HCT116 (cell line): ENCODE results near the gene FLYWCH1. TPM values are rescaled to one million over a fixed set of nuclear protein-coding genes. Genes with fewer than 3 reads are reported as not detected.

Experiments
- ATAC-seq: fragments of 200-7000 bp; cut with Tn5 transposase; 2 replicates; pipeline ENCODE4 v1.9.1; 2020; ENCODE audit warnings: mild to moderate bottlenecking, moderate library complexity
- BruUV-seq: library from RNA; stranded (reverse); fragments of 400-500 nt; replicated peaks from 2 replicates; lab custom pipeline; 2021; lab: Mats Ljungman, UMichigan
- CTCF ChIA-PET: fragments of 300-600 bp; sonication (Branson Sonifier 250); formaldehyde crosslinking; loops from one replicate; lab custom pipeline; 2021; ENCODE audit warnings: antibody characterized with exemption; lab: Charles Lee
- POLR2A ChIA-PET: fragments of 300-600, 350-600 bp; sonication (Branson Sonifier 250); formaldehyde crosslinking; loops from one replicate; lab custom pipeline; 2021; ENCODE audit warnings: antibody characterized with exemption; lab: Charles Lee
- RAD21 ChIA-PET, 2 experiments: fragments of 300-600 bp; sonication (Branson Sonifier 250); formaldehyde crosslinking; loops; one replicate each; lab custom pipeline; 2023; ENCODE audit warnings: low total read pairs in 2 of 2; ENCODE audit not compliant: uncharacterized antibody in 2 of 2, unreplicated experiment in 2 of 2, low non-redundant PET in 1 of 2; lab: Charles Lee
- DNase-seq: peaks from one replicate; pipeline ENCODE4 v3.0.0-alpha.2; 2010; ENCODE audit warnings: low read depth, low spot score
- H2AFZ ChIP-seq: fragments of 200-600 bp; shearing (Covaris generic), sonication (generic); 2 replicates; pipeline ENCODE4 v1.6.1; 2017; ENCODE audit warnings: low read depth, mixed run types, mixed read lengths, antibody characterized with exemption, low read length; ENCODE audit not compliant: poor library complexity, severe bottlenecking
- H3K27ac ChIP-seq: 2 replicates; pipeline ENCODE4 v1.5.1; 2012; ENCODE audit warnings: low read depth, low read length
- H3K27me3 ChIP-seq: fragments of 200-600 bp; sonication (generic); 2 replicates; pipeline ENCODE4 v1.6.1; 2016; ENCODE audit warnings: mixed run types, low read length, mixed read lengths; ENCODE audit not compliant: insufficient read depth
- H3K36me3 ChIP-seq, 2 experiments: fragments of 200-500 bp in 1 of 2; fragments of 200-600 bp in 1 of 2; sonication (Bioruptor generic) in 1 of 2; sonication (generic) in 1 of 2; 2 replicates each; pipeline versions ENCODE4 v1.5.1 to v1.6.1; 2014 to 2016; ENCODE audit warnings: low read length in 2 of 2, inconsistent platforms in 1 of 2, mixed read lengths in 1 of 2, mixed run types in 1 of 2; ENCODE audit not compliant: insufficient read depth in 2 of 2, control insufficient read depth in 1 of 2
- H3K4me1 ChIP-seq, 2 experiments: fragments of 200-600 bp in 1 of 2; sonication (generic) in 1 of 2; 2 replicates each; pipeline versions ENCODE4 v1.5.1 to v1.6.1; 2012 to 2017; ENCODE audit warnings: low read length in 2 of 2, inconsistent platforms in 1 of 2, mild to moderate bottlenecking in 1 of 2, mixed read lengths in 1 of 2, mixed run types in 1 of 2, moderate library complexity in 1 of 2; ENCODE audit not compliant: insufficient read depth in 2 of 2, control insufficient read depth in 1 of 2
- H3K4me2 ChIP-seq: fragments of 200-600 bp; sonication (generic); 2 replicates; pipeline ENCODE4 v1.6.1; 2017; ENCODE audit warnings: mixed run types, low read length, mixed read lengths
- H3K4me3 ChIP-seq, 2 experiments: fragments of 200-600 bp in 1 of 2; sonication (generic) in 1 of 2; replicated peaks in 1 of 2; 2 replicates each; pipeline ENCODE4 v1.5.1; 2011 to 2016; ENCODE audit warnings: low read length in 2 of 2, control low read depth in 1 of 2, low read depth in 1 of 2, mild to moderate bottlenecking in 1 of 2, mixed read lengths in 1 of 2, mixed run types in 1 of 2
- H3K79me2 ChIP-seq: fragments of 200-600 bp; sonication (generic); 2 replicates; pipeline ENCODE4 v1.6.1; 2017; ENCODE audit warnings: mild to moderate bottlenecking, mixed run types, low read length, moderate library complexity, mixed read lengths; ENCODE audit not compliant: insufficient read depth
- H3K9ac ChIP-seq: fragments of 200-600 bp; sonication (generic); 2 replicates; pipeline ENCODE4 v1.6.1; 2016; ENCODE audit warnings: low read length, mixed read lengths
- H3K9me2 ChIP-seq: fragments of 200-600 bp; sonication (generic), shearing (Covaris generic); 2 replicates; pipeline ENCODE4 v1.6.1; 2017; ENCODE audit warnings: mixed run types, mild to moderate bottlenecking, moderate library complexity; ENCODE audit not compliant: insufficient read depth
- H3K9me3 ChIP-seq, 2 experiments: fragments of 200-500 bp in 1 of 2; fragments of 200-600 bp in 1 of 2; sonication (Bioruptor generic) in 1 of 2; sonication (generic) in 1 of 2; 2 replicates each; pipeline ENCODE4 v1.6.1; 2014 to 2017; ENCODE audit warnings: low read length in 2 of 2, mixed read lengths in 2 of 2, inconsistent platforms in 1 of 2, low read depth in 1 of 2, mild to moderate bottlenecking in 1 of 2, mixed run types in 1 of 2, moderate library complexity in 1 of 2; ENCODE audit not compliant: control insufficient read depth in 1 of 2, insufficient read depth in 1 of 2
- H4K20me1 ChIP-seq: fragments of 200-600 bp; sonication (generic), shearing (Covaris generic); 2 replicates; pipeline ENCODE4 v1.6.1; 2017; ENCODE audit warnings: mixed run types, mild to moderate bottlenecking, moderate library complexity; ENCODE audit not compliant: insufficient read depth
- ATF3 ChIP-seq: IDR thresholded peaks from 2 replicates; pipeline ENCODE4 v1.6.1; 2012
- CBX3 ChIP-seq: IDR thresholded peaks from 2 replicates; pipeline ENCODE4 v1.6.1; 2012; ENCODE audit warnings: low read depth
- CTCF ChIP-seq, 3 experiments: fragments of 200-600 bp in 1 of 3; sonication (generic) in 1 of 3; IDR thresholded peaks in 2 of 3; conservative IDR thresholded peaks in 1 of 3; 2 replicates each; pipeline ENCODE4 v1.5.1; 2012 to 2017; ENCODE audit warnings: low read depth in 2 of 3, low read length in 2 of 3, antibody characterized with exemption in 1 of 3, borderline replicate concordance in 1 of 3, control low read depth in 1 of 3, mild to moderate bottlenecking in 1 of 3, mixed read lengths in 1 of 3, mixed run types in 1 of 3, moderate library complexity in 1 of 3; ENCODE audit not compliant: insufficient read depth in 1 of 3
- ELF1 ChIP-seq: IDR thresholded peaks from 2 replicates; pipeline ENCODE4 v1.6.1; 2012; ENCODE audit warnings: low read depth, borderline replicate concordance
- EZH2 ChIP-seq: fragments of 200-600 bp; sonication (generic); IDR thresholded peaks from 2 replicates; pipeline ENCODE4 v1.6.1; 2017; ENCODE audit warnings: antibody characterized with exemption, mixed run types
- EZH2phosphoT487 ChIP-seq: fragments of 200-600 bp; IDR thresholded peaks from 2 replicates; pipeline ENCODE4 v1.6.1; 2018; ENCODE audit warnings: antibody characterized with exemption, borderline replicate concordance
- FOSL1 ChIP-seq: IDR thresholded peaks from 2 replicates; pipeline ENCODE4 v1.6.1; 2012; ENCODE audit warnings: low read depth
- MAX ChIP-seq: IDR thresholded peaks from 2 replicates; pipeline ENCODE4 v1.6.1; 2012
- RAD21 ChIP-seq: IDR thresholded peaks from 2 replicates; pipeline ENCODE4 v1.6.1; 2012; ENCODE audit warnings: low read depth, mild to moderate bottlenecking
- SP1 ChIP-seq: IDR thresholded peaks from 2 replicates; pipeline ENCODE4 v1.6.1; 2012; ENCODE audit warnings: low read depth
- SRF ChIP-seq: IDR thresholded peaks from 2 replicates; pipeline ENCODE4 v1.6.1; 2012; ENCODE audit warnings: low read depth
- TCF7L2 ChIP-seq: IDR thresholded peaks from 2 replicates; pipeline ENCODE4 v1.7.0; 2011; ENCODE audit warnings: borderline replicate concordance, inconsistent platforms; ENCODE audit not compliant: insufficient read depth, insufficient read length; ENCODE audit errors: extremely low read depth
- YY1 ChIP-seq: IDR thresholded peaks from 2 replicates; pipeline ENCODE4 v1.6.1; 2011; ENCODE audit warnings: low read length, low read depth, moderate library complexity, mild to moderate bottlenecking; ENCODE audit not compliant: insufficient replicate concordance; ENCODE audit errors: extremely low read depth
- ZFX ChIP-seq: fragments of 450-650 bp; IDR thresholded peaks from 2 replicates; pipeline ENCODE4 v1.6.1; 2017
- intact Hi-C: fragments of 100-400 bp; cut with micrococcal nuclease; formaldehyde crosslinking; loops from 2 replicates; pipeline ENCODE4 v1.10.0; 2022
- total RNA-seq: library from RNA; stranded (reverse); gene quantifications from one replicate; pipeline ENCODE4 v1.2.1, GENCODE V29; 2021; ENCODE audit not compliant: unreplicated experiment

FLYWCH1 gene
- total RNA-seq, 1 experiment from 2014 or later = 66.6 TPM

- Histone ChIP-seq H3K4me1 (peaks cover 20 to 41% of the 10 kb centered on the region in 2 experiments), H3K36me3 (no peaks in the 10 kb centered on the region), H4K20me1 (no peaks in the 10 kb centered on the region), H3K9me3 (no peaks in the 10 kb centered on the region), H2AFZ (no peak overlapping the region), H3K4me3 (no peak overlapping the region), H3K27ac (no peak overlapping the region), H3K27me3 (no peaks in the 10 kb centered on the region), H3K9ac (no peak overlapping the region), H3K4me2 (no peak overlapping the region), H3K79me2 (no peaks in the 10 kb centered on the region), H3K9me2 (no peaks in the 10 kb centered on the region)
- DNase-seq = no peak
- ChIA-PET RAD21 (no interaction called here), POLR2A (no interaction called here), CTCF (no interaction called here)
- BruUV-seq = no TSS peak
- TF ChIP-seq ATF3 (no peak), CTCF (IDR thresholded peaks at IDR 0.05 in 2 of 3, conservative IDR thresholded peaks at IDR 0.05 in 1 of 3; ENCODE audit: borderline replicate concordance in 1 of 3, insufficient read depth in 1 of 3, low read depth in 2 of 3, low read length in 2 of 3) (no peak), YY1 (no peak), EZH2 (no peak), FOSL1 (no peak), CBX3 (no peak)
- ATAC-seq = no peak
- intact Hi-C loops = no loop called here
Measured at GRCh38 chr16:2987286-2987685, 75.6 kb downstream of the FLYWCH1 start.

GRCh38 chr16:2987833-2988232 lies 76.1 kb downstream of the FLYWCH1 start:
- TF ChIP-seq SRF = no peak
- TF ChIP-seq RAD21 = no peak
- TF ChIP-seq TCF7L2 = no peak
- no peak for TF ChIP-seq ELF1
- TF ChIP-seq MAX = no peak
- TF ChIP-seq EZH2phosphoT487 = no peak
- TF ChIP-seq SP1 = no peak
- TF ChIP-seq ATF3 = no peak
- no peak for TF ChIP-seq ZFX
- H3K4me3 ChIP-seq = no peak overlapping the region
- ATAC-seq = no peak
- no peaks in the 10 kb centered on the region for H4K20me1 ChIP-seq
- intact Hi-C loops = no loop called here
- no TSS peak for BruUV-seq
- no peaks in the 10 kb centered on the region for H3K9me3 ChIP-seq
- peaks cover 20 to 36% of the 10 kb centered on the region in 2 experiments for H3K4me1 ChIP-seq
- RAD21 ChIA-PET = no interaction called here
- no peaks in the 10 kb centered on the region for H3K27me3 ChIP-seq
- no peak overlapping the region for H2AFZ ChIP-seq
- no peaks in the 10 kb centered on the region for H3K79me2 ChIP-seq
- H3K4me2 ChIP-seq = no peak overlapping the region
- POLR2A ChIA-PET = no interaction called here
- no peaks in the 10 kb centered on the region for H3K9me2 ChIP-seq
- no peak overlapping the region for H3K9ac ChIP-seq
- no peak overlapping the region for H3K27ac ChIP-seq
- no peaks in the 10 kb centered on the region for H3K36me3 ChIP-seq
- CTCF ChIA-PET = no interaction called here
- no peak for DNase-seq
